Gastrocnemius medialis (tissue), 4 donors: ENCODE measurements around the gene ZNF76. TPM values are rescaled to one million over a fixed set of nuclear protein-coding genes. Genes with fewer than 3 reads are reported as not detected.

Experiments
- ATAC-seq, 2 donors: fragments of 150-250 bp; one replicate each; pipeline ENCODE4 v1.9.1; 2016
- DNase-seq, 2 donors: peaks; one replicate each; pipeline ENCODE4 v3.0.0-alpha.2; 2019
- H3K27ac ChIP-seq, 4 donors: fragments of 200-600 bp; sonication (generic); 1 replicate in 1 of 4; 2 replicates in 3 of 4; pipeline ENCODE4 v1.5.1; 2016 to 2018; ENCODE audit warnings: mild to moderate bottlenecking in 2 of 4, moderate library complexity in 1 of 4
- H3K27me3 ChIP-seq, 3 donors: fragments of 200-600 bp; sonication (generic) in 2 of 3; 1 replicate in 1 of 3; 2 replicates in 2 of 3; pipeline versions ENCODE4 v1.5.1 to v1.6.0; 2016 to 2019; ENCODE audit warnings: mild to moderate bottlenecking in 1 of 3, moderate library complexity in 1 of 3
- H3K36me3 ChIP-seq, 2 donors: fragments of 200-600 bp; sonication (generic) in 1 of 2; one replicate each; pipeline ENCODE4 v1.5.1; 2017 to 2018
- H3K4me1 ChIP-seq, 2 donors: fragments of 200-600 bp; sonication (generic) in 1 of 2; one replicate each; pipeline ENCODE4 v1.5.1; 2016 to 2017; ENCODE audit warnings: mild to moderate bottlenecking in 2 of 2
- H3K4me3 ChIP-seq, 4 donors: fragments of 200-600 bp; sonication (generic) in 3 of 4; 1 replicate in 1 of 4; 2 replicates in 3 of 4; pipeline ENCODE4 v1.5.1; 2016 to 2019; ENCODE audit warnings: mild to moderate bottlenecking in 2 of 4
- H3K9me3 ChIP-seq, 3 donors: fragments of 200-600 bp; sonication (generic) in 2 of 3; 1 replicate in 1 of 3; 2 replicates in 2 of 3; pipeline ENCODE4 v1.5.1; 2016 to 2019
- CTCF ChIP-seq, 5 experiments: fragments of 450-650 bp in 3 of 5; fragments of 200-600 bp in 2 of 5; sonication (generic) in 2 of 5; IDR thresholded peaks in 4 of 5; conservative IDR thresholded peaks in 1 of 5; 1 replicate in 4 of 5; 2 replicates in 1 of 5; pipeline ENCODE4 v1.5.1; 2016 to 2019; ENCODE audit warnings: antibody characterized with exemption in 5 of 5, mild to moderate bottlenecking in 3 of 5, moderate library complexity in 3 of 5
- POLR2A ChIP-seq, 2 donors: fragments of 450-650 bp; IDR thresholded peaks; one replicate each; pipeline ENCODE4 v1.6.1; 2017; ENCODE audit warnings: antibody characterized with exemption in 2 of 2, mild to moderate bottlenecking in 2 of 2, moderate library complexity in 2 of 2
- in situ Hi-C, 4 donors: fragments of 200-750 bp; cut with MboI; loops; one replicate each; pipeline versions ENCODE4 v1.15.0 to v1.8.0; 2017; ENCODE audit warnings: low sequenced_read_pairs in 4 of 4
- intact Hi-C: fragments of 100-400 bp; cut with DNase I; formaldehyde crosslinking; loops from one replicate; pipeline ENCODE4 v1.15.1; 2023; ENCODE audit warnings: low total_unique reads
- total RNA-seq, 4 donors: library from RNA; depleted of rRNA; stranded (reverse); fragments of >200 nt; gene quantifications; one replicate each; pipeline versions ENCODE4 v1.1.0 to v1.2.3, GENCODE V29; 2016

ZNF76 gene
- total RNA-seq, 4 donors from 2014 or later = 26.1 to 35.2 (median 27.5) TPM

- intact Hi-C loops = no loop called here
- no peak for TF ChIP-seq CTCF (IDR thresholded peaks at IDR 0.05 in 4 of 5, conservative IDR thresholded peaks at IDR 0.05 in 1 of 5)
- no peak for TF ChIP-seq POLR2A (IDR thresholded peaks at IDR 0.05)
- peak overlapping the region in 3 of 4 donors; percentile 12 to 66 (median 20) for H3K27ac ChIP-seq
Measured at GRCh38 chr6:35273822-35274559, 14.5 kb downstream of the ZNF76 start.

DNA sequence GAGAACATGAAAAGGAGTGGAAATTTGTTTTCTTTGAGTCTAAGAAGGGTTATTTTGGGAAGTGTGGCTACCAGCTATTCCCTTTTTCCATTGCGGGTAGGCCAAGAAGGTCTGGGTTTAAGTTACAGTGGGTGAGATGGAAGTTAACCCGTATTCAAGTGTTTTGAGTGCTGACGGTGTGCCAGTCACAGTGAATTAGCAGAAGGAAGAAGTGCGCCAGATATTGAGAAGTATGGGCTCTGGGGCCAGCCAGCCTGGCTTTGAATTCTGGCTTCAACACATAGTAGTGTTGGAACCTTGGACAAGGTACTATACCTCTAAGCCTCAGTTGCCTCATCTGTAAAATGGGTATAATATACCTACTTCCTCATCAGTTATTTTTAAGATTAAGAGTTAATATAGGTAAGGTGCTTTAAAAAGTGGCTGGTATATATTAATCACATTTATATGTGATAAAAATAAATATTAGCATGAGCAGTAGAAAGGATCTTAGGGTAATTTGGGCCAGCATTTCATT lies 16.3 kb downstream of the ZNF76 start:
- H3K27ac ChIP-seq = peak overlapping the region; percentile 21 to 66 (median 58)
- intact Hi-C loops = no loop called here
- no peak for DNase-seq
- ATAC-seq = peak in 1 of 2 donors; percentile 3
- in situ Hi-C loops = no loop called here
- TF ChIP-seq CTCF (IDR thresholded peaks at IDR 0.05 in 4 of 5, conservative IDR thresholded peaks at IDR 0.05 in 1 of 5) (no peak), POLR2A (IDR thresholded peaks at IDR 0.05) (no peak)
- H3K27me3 ChIP-seq = no peaks in the 10 kb centered on the region
- H3K4me1 ChIP-seq = peaks cover 20 to 30% of the 10 kb centered on the region in 2 donors
- H3K9me3 ChIP-seq = no peaks in the 10 kb centered on the region
- no peak overlapping the region for H3K4me3 ChIP-seq
- H3K36me3 ChIP-seq = no peaks in the 10 kb centered on the region

More at GRCh38 chr6:35273822-35274559, 14.5 kb downstream of the ZNF76 start:
- Histone ChIP-seq H3K4me1 (peaks cover 20 to 27% of the 10 kb centered on the region in 2 donors), H3K9me3 (no peaks in the 10 kb centered on the region), H3K4me3 (no peak overlapping the region), H3K27me3 (no peaks in the 10 kb centered on the region), H3K36me3 (no peaks in the 10 kb centered on the region)
- ATAC-seq (peak in 1 of 2 donors; percentile 77), DNase-seq (no peak)
- in situ Hi-C loops = no loop called here

DNA sequence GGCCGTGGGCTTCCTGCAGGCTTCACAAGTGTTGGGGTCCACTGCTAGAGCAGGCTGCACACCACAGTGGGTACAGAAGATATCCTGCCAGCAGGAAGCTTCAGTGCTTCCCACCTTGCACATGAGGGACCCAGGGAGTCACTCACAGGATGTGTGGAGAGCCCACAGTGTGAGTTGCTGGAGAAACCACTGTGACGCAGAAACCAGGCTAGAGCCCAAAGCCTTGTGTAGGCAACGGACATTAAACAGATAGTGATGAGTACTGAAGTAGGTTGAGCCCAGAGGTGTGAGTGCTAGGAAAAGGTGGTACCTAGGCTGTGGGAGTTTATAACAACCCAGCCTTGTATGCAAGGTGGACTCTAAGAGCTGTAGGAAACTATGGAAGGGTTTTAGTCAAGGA lies 19.2 kb downstream of the ZNF76 start:
- no peak overlapping the region for H3K4me3 ChIP-seq
- H3K27me3 ChIP-seq = no peaks in the 10 kb centered on the region
- no peak overlapping the region for H3K27ac ChIP-seq
- peaks cover 35 to 47% of the 10 kb centered on the region in 2 donors for H3K4me1 ChIP-seq
- ATAC-seq (no peak), DNase-seq (no peak)
- in situ Hi-C loops = no loop called here
- H3K9me3 ChIP-seq = no peaks in the 10 kb centered on the region
- no peaks in the 10 kb centered on the region for H3K36me3 ChIP-seq
- intact Hi-C loops = no loop called here
- TF ChIP-seq CTCF (IDR thresholded peaks at IDR 0.05 in 4 of 5, conservative IDR thresholded peaks at IDR 0.05 in 1 of 5) (no peak), POLR2A (IDR thresholded peaks at IDR 0.05) (no peak)

DNA sequence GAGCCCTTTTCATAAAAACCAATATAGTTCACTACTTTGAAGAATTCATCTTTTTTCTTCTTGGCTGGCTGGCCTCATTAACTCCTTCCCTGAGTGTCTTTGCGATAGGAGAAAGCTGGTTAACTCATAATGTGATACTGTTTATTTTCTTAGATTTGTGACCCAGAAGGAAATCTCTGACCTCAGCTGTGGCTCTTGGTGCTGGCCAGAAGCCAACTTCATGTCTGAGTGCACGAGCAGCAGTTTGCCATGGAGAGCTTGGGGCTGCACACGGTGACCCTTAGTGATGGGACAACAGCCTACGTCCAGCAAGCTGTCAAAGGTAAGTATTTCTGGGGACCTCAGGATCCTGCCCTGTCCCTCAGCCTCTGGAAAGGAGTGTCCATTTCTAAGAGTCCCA lies 21.4 kb downstream of the ZNF76 start:
- ATAC-seq (no peak), DNase-seq (no peak)
- no peak overlapping the region for H3K27ac ChIP-seq
- in situ Hi-C loops (no loop called here), intact Hi-C loops (no loop called here)
- no peaks in the 10 kb centered on the region for H3K9me3 ChIP-seq
- H3K4me3 ChIP-seq = no peak overlapping the region
- no peak for TF ChIP-seq CTCF (IDR thresholded peaks at IDR 0.05 in 4 of 5, conservative IDR thresholded peaks at IDR 0.05 in 1 of 5)
- peaks cover 17 to 34% of the 10 kb centered on the region in 2 donors for H3K4me1 ChIP-seq
- no peaks in the 10 kb centered on the region for H3K27me3 ChIP-seq
- H3K36me3 ChIP-seq = peaks cover 0 to 13% of the 10 kb centered on the region in 2 donors
